Astrocyte (in vitro differentiated cells and primary cell): ENCODE data around the gene DCAF5. TPM values are rescaled to one million over a fixed set of nuclear protein-coding genes. Genes with fewer than 3 reads are reported as not detected.

Experiments
- DNase-seq: peaks from one replicate; pipeline ENCODE4 v3.0.0-alpha.2; 2010; ENCODE audit warnings: low read depth
- FAIRE-seq: peaks from 2 replicates; lab custom pipeline; 2011; peaks lifted over from hg19 to GRCh38; lab: Jason Lieb, UNC
- H2AFZ ChIP-seq: 2 replicates; pipeline ENCODE4 v1.6.0; 2012; ENCODE audit warnings: low read depth, low read length, inconsistent platforms
- H3K27ac ChIP-seq: 2 replicates; pipeline ENCODE4 v1.5.1; 2011; ENCODE audit warnings: low read depth, low read length, inconsistent platforms
- H3K27me3 ChIP-seq: 2 replicates; pipeline ENCODE4 v1.6.0; 2011; ENCODE audit warnings: low read length, inconsistent platforms; ENCODE audit not compliant: insufficient read depth
- H3K36me3 ChIP-seq: 2 replicates; pipeline ENCODE4 v1.5.1; 2011; ENCODE audit warnings: low read length, inconsistent platforms; ENCODE audit not compliant: insufficient read depth
- H3K4me1 ChIP-seq: 2 replicates; pipeline ENCODE4 v1.5.1; 2011; ENCODE audit warnings: low read length, inconsistent platforms; ENCODE audit not compliant: insufficient read depth
- H3K4me2 ChIP-seq: 2 replicates; pipeline ENCODE4 v1.6.0; 2012; ENCODE audit warnings: low read length, inconsistent platforms
- H3K4me3 ChIP-seq: 2 replicates; pipeline ENCODE4 v1.5.1; 2011; ENCODE audit warnings: low read depth, mild to moderate bottlenecking, low read length, inconsistent platforms; ENCODE audit not compliant: insufficient read depth
- H3K79me2 ChIP-seq: 2 replicates; pipeline ENCODE4 v1.6.0; 2012; ENCODE audit warnings: mild to moderate bottlenecking, low read length, inconsistent platforms; ENCODE audit not compliant: insufficient read depth
- H3K9ac ChIP-seq: 2 replicates; pipeline ENCODE4 v1.6.0; 2012; ENCODE audit warnings: mild to moderate bottlenecking, low read length, inconsistent platforms
- H3K9me3 ChIP-seq: 2 replicates; pipeline ENCODE4 v1.5.1; 2012; ENCODE audit warnings: low read depth, mild to moderate bottlenecking, low read length, inconsistent platforms; ENCODE audit not compliant: insufficient read depth
- H4K20me1 ChIP-seq: 2 replicates; pipeline ENCODE4 v1.6.0; 2012; ENCODE audit warnings: low read length, inconsistent platforms; ENCODE audit not compliant: insufficient read depth
- H3K27ac Mint-ChIP-seq: one replicate; pipeline ENCODE4 v1.8.0; 2021; ENCODE audit warnings: mild to moderate bottlenecking, mixed read lengths; ENCODE audit not compliant: unreplicated experiment
- H3K27me3 Mint-ChIP-seq: one replicate; pipeline ENCODE4 v1.8.0; 2021; ENCODE audit warnings: low read depth, mixed read lengths; ENCODE audit not compliant: unreplicated experiment
- H3K36me3 Mint-ChIP-seq: one replicate; pipeline ENCODE4 v1.8.0; 2021; ENCODE audit warnings: low read depth, mixed read lengths; ENCODE audit not compliant: unreplicated experiment
- H3K4me1 Mint-ChIP-seq: one replicate; pipeline ENCODE4 v1.8.0; 2021; ENCODE audit warnings: low read depth, mixed read lengths; ENCODE audit not compliant: unreplicated experiment
- H3K4me3 Mint-ChIP-seq: one replicate; pipeline ENCODE4 v1.8.0; 2021; ENCODE audit warnings: mild to moderate bottlenecking, moderate library complexity, mixed read lengths; ENCODE audit not compliant: unreplicated experiment
- H3K9me3 Mint-ChIP-seq: one replicate; pipeline ENCODE4 v1.8.0; 2021; ENCODE audit warnings: mild to moderate bottlenecking, mixed read lengths; ENCODE audit not compliant: unreplicated experiment
- EZH2 ChIP-seq: IDR thresholded peaks from 2 replicates; pipeline ENCODE4 v1.6.1; 2012; ENCODE audit warnings: mild to moderate bottlenecking, low read length, inconsistent platforms; ENCODE audit not compliant: insufficient read depth
- total RNA-seq: library from RNA; stranded (reverse); gene quantifications from 2 replicates; pipeline ENCODE4 v1.2.1, GENCODE V29; 2021
- TF ChIP-seq, protein P1 (sequence below): IDR thresholded peaks from 2 replicates; pipeline ENCODE4 v1.5.1; 2011; ENCODE audit warnings: low read depth, mild to moderate bottlenecking, inconsistent platforms, low read length, moderate library complexity; ENCODE audit not compliant: insufficient read depth

DCAF5 gene
- total RNA-seq, 1 donor from 2014 or later: 54.6 TPM

DNA sequence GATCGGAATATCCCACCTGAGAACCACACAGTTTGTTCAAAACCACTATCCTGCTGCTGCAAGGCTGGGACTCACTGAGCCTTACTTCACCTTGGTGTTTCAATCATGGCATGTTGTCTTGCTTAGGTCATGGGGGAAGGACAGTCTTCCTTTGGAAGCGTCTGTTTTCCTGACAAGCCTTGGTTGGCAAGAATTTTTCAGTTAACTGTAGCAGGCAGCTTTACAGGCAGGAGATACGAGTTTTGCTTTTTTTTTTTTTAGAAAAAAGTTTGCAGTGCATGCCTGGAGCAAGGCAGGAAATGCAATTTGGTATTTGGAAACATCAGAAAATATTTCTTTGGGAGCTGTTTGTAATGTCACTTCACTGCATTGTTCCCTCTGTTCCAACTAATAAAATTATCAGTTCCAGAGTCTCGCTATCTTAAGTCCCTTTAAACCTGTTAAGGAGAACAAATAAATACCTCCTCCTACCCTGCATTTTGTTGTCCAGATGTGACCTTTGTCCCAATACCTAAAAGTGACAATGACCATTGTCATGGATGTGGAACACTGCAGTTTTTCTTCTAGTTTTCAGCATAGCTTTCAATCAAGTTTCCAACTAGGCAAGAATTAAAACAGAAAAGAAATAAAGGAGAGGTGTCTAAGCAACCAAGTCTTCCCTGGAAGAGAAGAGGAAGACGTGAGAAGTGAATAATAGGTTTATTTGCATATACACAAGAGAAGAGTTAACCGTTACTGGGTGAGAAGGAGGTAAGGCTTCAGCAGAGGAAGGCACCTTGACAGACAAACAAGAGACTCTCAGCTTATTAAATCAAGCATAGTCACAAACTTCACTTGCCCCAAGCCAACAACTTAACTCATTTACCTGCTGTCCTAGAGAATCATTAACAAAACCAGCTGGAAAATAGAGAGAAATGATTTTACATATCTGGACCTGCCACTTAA is 102.4 kb downstream of the DCAF5 start:
- Mint-ChIP-seq H3K27me3 (no peaks in the 10 kb centered on the region), H3K4me3 (peak overlapping the region; percentile 20), H3K9me3 (no peaks in the 10 kb centered on the region), H3K27ac (peak overlapping the region; percentile 87), H3K36me3 (peaks cover 33% of the 10 kb centered on the region), H3K4me1 (peaks cover 69% of the 10 kb centered on the region)
- no peak overlapping the region for H2AFZ ChIP-seq
- H3K27ac ChIP-seq: no peak overlapping the region
- FAIRE-seq: no peak
- H3K9ac ChIP-seq: no peak overlapping the region
- DNase-seq: no peak
- peaks cover 17% of the 10 kb centered on the region for H3K36me3 ChIP-seq
- no peaks in the 10 kb centered on the region for H4K20me1 ChIP-seq
- H3K4me3 ChIP-seq: no peak overlapping the region
- H3K79me2 ChIP-seq: peaks cover 15% of the 10 kb centered on the region
- H3K4me2 ChIP-seq: no peak overlapping the region
- peaks cover 39% of the 10 kb centered on the region for H3K4me1 ChIP-seq
- no peak for TF ChIP-seq EZH2
- TF ChIP-seq, protein P1, sequence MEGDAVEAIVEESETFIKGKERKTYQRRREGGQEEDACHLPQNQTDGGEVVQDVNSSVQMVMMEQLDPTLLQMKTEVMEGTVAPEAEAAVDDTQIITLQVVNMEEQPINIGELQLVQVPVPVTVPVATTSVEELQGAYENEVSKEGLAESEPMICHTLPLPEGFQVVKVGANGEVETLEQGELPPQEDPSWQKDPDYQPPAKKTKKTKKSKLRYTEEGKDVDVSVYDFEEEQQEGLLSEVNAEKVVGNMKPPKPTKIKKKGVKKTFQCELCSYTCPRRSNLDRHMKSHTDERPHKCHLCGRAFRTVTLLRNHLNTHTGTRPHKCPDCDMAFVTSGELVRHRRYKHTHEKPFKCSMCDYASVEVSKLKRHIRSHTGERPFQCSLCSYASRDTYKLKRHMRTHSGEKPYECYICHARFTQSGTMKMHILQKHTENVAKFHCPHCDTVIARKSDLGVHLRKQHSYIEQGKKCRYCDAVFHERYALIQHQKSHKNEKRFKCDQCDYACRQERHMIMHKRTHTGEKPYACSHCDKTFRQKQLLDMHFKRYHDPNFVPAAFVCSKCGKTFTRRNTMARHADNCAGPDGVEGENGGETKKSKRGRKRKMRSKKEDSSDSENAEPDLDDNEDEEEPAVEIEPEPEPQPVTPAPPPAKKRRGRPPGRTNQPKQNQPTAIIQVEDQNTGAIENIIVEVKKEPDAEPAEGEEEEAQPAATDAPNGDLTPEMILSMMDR: no peak
- no peaks in the 10 kb centered on the region for H3K9me3 ChIP-seq
- H3K27me3 ChIP-seq: no peaks in the 10 kb centered on the region

DNA sequence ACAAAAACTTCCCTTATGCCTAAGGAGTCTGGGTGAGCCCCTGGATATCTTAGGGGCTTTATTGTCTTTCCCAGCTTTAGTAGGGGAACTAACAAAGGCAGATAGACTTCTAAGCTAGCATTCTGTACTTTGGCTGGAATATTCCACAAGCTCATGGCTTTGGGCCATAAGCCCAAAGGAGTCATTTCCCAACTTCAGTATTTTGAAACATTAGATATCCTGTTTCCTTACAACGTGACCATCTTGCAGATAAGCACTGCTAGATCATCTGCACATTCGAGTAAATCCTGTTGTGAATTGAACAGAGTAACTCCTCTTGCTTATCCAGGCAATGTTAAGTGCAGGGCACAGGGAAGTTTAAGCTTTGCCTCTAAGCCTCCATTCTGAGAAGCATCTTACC is 103.2 kb downstream of the DCAF5 start:
- Mint-ChIP-seq H3K27me3 (no peaks in the 10 kb centered on the region), H3K36me3 (peaks cover 28% of the 10 kb centered on the region), H3K4me1 (peaks cover 70% of the 10 kb centered on the region), H3K9me3 (no peaks in the 10 kb centered on the region), H3K27ac (peak overlapping the region; percentile 87), H3K4me3 (no peak overlapping the region)
- Histone ChIP-seq H2AFZ (no peak overlapping the region), H3K4me1 (peaks cover 40% of the 10 kb centered on the region), H3K9me3 (no peaks in the 10 kb centered on the region), H3K9ac (no peak overlapping the region), H3K27me3 (no peaks in the 10 kb centered on the region), H3K79me2 (peaks cover 14% of the 10 kb centered on the region), H3K4me2 (no peak overlapping the region), H3K4me3 (no peak overlapping the region), H3K27ac (no peak overlapping the region), H3K36me3 (peaks cover 15% of the 10 kb centered on the region), H4K20me1 (no peaks in the 10 kb centered on the region)
- FAIRE-seq (no peak), DNase-seq (peak; percentile 84)
- TF ChIP-seq, protein P1: no peak

DNA sequence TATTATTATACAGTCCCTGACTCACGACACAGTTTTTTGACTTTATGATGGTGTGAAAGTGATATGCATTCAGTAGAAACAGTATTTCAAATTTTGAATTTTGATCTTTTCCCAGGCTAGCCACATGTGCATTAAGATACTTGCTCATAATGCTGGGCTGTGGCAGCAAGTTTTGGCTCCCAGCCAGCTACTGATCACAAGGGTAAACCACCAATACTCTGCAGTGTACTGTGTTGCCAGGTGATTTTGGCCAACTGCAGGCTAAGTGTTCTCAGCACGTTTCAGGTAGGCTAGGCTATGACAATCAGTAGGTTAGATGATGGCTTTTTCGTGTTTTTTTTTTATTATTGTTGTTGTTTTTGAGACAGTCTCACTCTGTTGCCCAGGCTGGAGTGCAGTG is 104.5 kb downstream of the DCAF5 start:
- H3K27ac Mint-ChIP-seq: peak overlapping the region; percentile 47
- H3K27me3 Mint-ChIP-seq: no peaks in the 10 kb centered on the region
- Histone ChIP-seq H3K36me3 (peaks cover 3% of the 10 kb centered on the region), H3K4me3 (no peak overlapping the region), H3K27ac (no peak overlapping the region), H3K9ac (no peak overlapping the region), H2AFZ (no peak overlapping the region), H4K20me1 (no peaks in the 10 kb centered on the region), H3K27me3 (no peaks in the 10 kb centered on the region), H3K79me2 (peaks cover 4% of the 10 kb centered on the region), H3K9me3 (no peaks in the 10 kb centered on the region), H3K4me1 (peaks cover 46% of the 10 kb centered on the region), H3K4me2 (no peak overlapping the region)
- DNase-seq (no peak), FAIRE-seq (no peak)
- peaks cover 73% of the 10 kb centered on the region for H3K4me1 Mint-ChIP-seq
- no peak for TF ChIP-seq EZH2
- TF ChIP-seq, protein P1: no peak
- no peaks in the 10 kb centered on the region for H3K9me3 Mint-ChIP-seq
- H3K4me3 Mint-ChIP-seq: no peak overlapping the region
- H3K36me3 Mint-ChIP-seq: peaks cover 20% of the 10 kb centered on the region
